WTC11 (cell line): Measurements from ENCODE around the gene RAP1GAP. TPM values are rescaled to one million over a fixed set of nuclear protein-coding genes. Genes with fewer than 3 reads are reported as not detected.
"Not testable (repeated sequence)": the region's sequence is repeated elsewhere in the genome, so short reads cannot be mapped to it uniquely, and the experiment has no call there.

Experiments
- ATAC-seq: fragments of 200-7000 bp; cut with Tn5 transposase; 2 replicates; pipeline ENCODE4 v1.10.0; 2021; ENCODE audit warnings: mild to moderate bottlenecking, moderate library complexity
- CTCF ChIA-PET: fragments of 300-600 bp; sonication (Branson Sonifier 250); formaldehyde crosslinking; loops from one replicate; lab custom pipeline; 2021; ENCODE audit warnings: antibody characterized with exemption; lab: Charles Lee
- POLR2A ChIA-PET: fragments of 350-600 bp; sonication (Branson Sonifier 250); formaldehyde crosslinking; loops from one replicate; lab custom pipeline; 2021; ENCODE audit warnings: antibody characterized with exemption; lab: Charles Lee
- DNase-seq: peaks from one replicate; pipeline ENCODE4 v3.0.0; 2021; ENCODE audit warnings: low spot score
- H3K27ac Mint-ChIP-seq: 2 replicates; pipeline ENCODE4 v1.8.0; 2021; ENCODE audit warnings: mixed read lengths
- H3K27me3 Mint-ChIP-seq: 2 replicates; pipeline ENCODE4 v1.8.0; 2021; ENCODE audit warnings: low read depth, mild to moderate bottlenecking, moderate library complexity, mixed read lengths
- H3K36me3 Mint-ChIP-seq: 2 replicates; pipeline ENCODE4 v1.8.0; 2021; ENCODE audit warnings: mixed read lengths
- H3K4me1 Mint-ChIP-seq: 2 replicates; pipeline ENCODE4 v1.8.0; 2022; ENCODE audit warnings: mixed read lengths
- H3K4me3 Mint-ChIP-seq: 2 replicates; pipeline ENCODE4 v1.8.0; 2021; ENCODE audit warnings: mild to moderate bottlenecking, moderate library complexity, mixed read lengths
- H3K9me3 Mint-ChIP-seq: 2 replicates; pipeline ENCODE4 v1.8.0; 2021; ENCODE audit warnings: mixed read lengths
- CREM ChIP-seq: sonication (generic); formaldehyde crosslinking; IDR thresholded peaks from 2 replicates; pipeline ENCODE4 v1.8.1; 2022; ENCODE audit warnings: mild to moderate bottlenecking, missing genetic modification reagents, moderate library complexity
- ESRRA ChIP-seq: sonication (generic); formaldehyde crosslinking; IDR thresholded peaks from 2 replicates; pipeline ENCODE4 v1.8.1; 2022; ENCODE audit warnings: mild to moderate bottlenecking, missing genetic modification reagents, borderline replicate concordance
- FOXJ3 ChIP-seq: sonication (generic); formaldehyde crosslinking; IDR thresholded peaks from 2 replicates; pipeline ENCODE4 v1.9.0; 2021; ENCODE audit warnings: missing genetic modification reagents, mild to moderate bottlenecking, borderline replicate concordance
- HMGA2 ChIP-seq: fragments of 250-450 bp; sonication (Bioruptor Pico); IDR thresholded peaks from 2 replicates; pipeline ENCODE4 v1.4.0; 2021; ENCODE audit warnings: mild to moderate bottlenecking, moderate library complexity
- JUN ChIP-seq: sonication (generic); formaldehyde crosslinking; IDR thresholded peaks from 2 replicates; pipeline ENCODE4 v1.8.0; 2023; ENCODE audit warnings: mild to moderate bottlenecking, missing genetic modification reagents
- MXD4 ChIP-seq: fragments of 250-450 bp; sonication (Bioruptor Pico); IDR thresholded peaks from 2 replicates; pipeline ENCODE4 v1.8.0; 2021; ENCODE audit warnings: mild to moderate bottlenecking, moderate library complexity, borderline replicate concordance
- NR3C1 ChIP-seq: sonication (generic); formaldehyde crosslinking; conservative IDR thresholded peaks from 2 replicates; pipeline ENCODE4 v1.8.1; 2023; ENCODE audit warnings: low read depth, mild to moderate bottlenecking, missing genetic modification reagents
- OVOL2 ChIP-seq: fragments of 250-450 bp; sonication (Bioruptor Pico); IDR thresholded peaks from 2 replicates; pipeline ENCODE4 v1.9.0; 2021; ENCODE audit warnings: mild to moderate bottlenecking, borderline replicate concordance
- PRRX2 ChIP-seq: fragments of 250-450 bp; sonication (Bioruptor Pico); IDR thresholded peaks from 2 replicates; pipeline ENCODE4 v1.8.0; 2021; ENCODE audit warnings: mild to moderate bottlenecking
- RORB ChIP-seq: fragments of 250-450 bp; sonication (Bioruptor Pico); IDR thresholded peaks from 2 replicates; pipeline ENCODE4 v1.9.0; 2021; ENCODE audit warnings: mild to moderate bottlenecking
- SMAD3 ChIP-seq: sonication (generic); formaldehyde crosslinking; IDR thresholded peaks from 2 replicates; pipeline ENCODE4 v1.8.0; 2022; ENCODE audit warnings: missing genetic modification reagents, mild to moderate bottlenecking, borderline replicate concordance
- STAT6 ChIP-seq: sonication (generic); formaldehyde crosslinking; conservative IDR thresholded peaks from 2 replicates; pipeline ENCODE4 v1.8.1; 2023; ENCODE audit warnings: mild to moderate bottlenecking, low read depth, missing genetic modification reagents, moderate library complexity
- TCF7 ChIP-seq: sonication (generic); formaldehyde crosslinking; IDR thresholded peaks from 2 replicates; pipeline ENCODE4 v1.8.0; 2022; ENCODE audit warnings: mild to moderate bottlenecking, low read depth, missing genetic modification reagents, moderate library complexity
- TEAD4 ChIP-seq: sonication (generic); formaldehyde crosslinking; IDR thresholded peaks from 2 replicates; pipeline ENCODE4 v1.8.0; 2022; ENCODE audit warnings: mild to moderate bottlenecking, missing genetic modification reagents
- total RNA-seq: library from RNA; stranded (reverse); gene quantifications from 3 replicates; pipeline ENCODE4 v1.2.3, GENCODE V29; 2021
- TF ChIP-seq, protein P1 (sequence below): sonication (generic); formaldehyde crosslinking; IDR thresholded peaks from 2 replicates; pipeline ENCODE4 v1.8.0; 2022; ENCODE audit warnings: mild to moderate bottlenecking, missing genetic modification reagents
- TF ChIP-seq, protein P2 (sequence below): sonication (generic); formaldehyde crosslinking; IDR thresholded peaks from 2 replicates; pipeline ENCODE4 v1.8.0; 2023; ENCODE audit warnings: missing genetic modification reagents
- TF ChIP-seq, protein P3 (sequence below): sonication (generic); formaldehyde crosslinking; IDR thresholded peaks from 2 replicates; pipeline ENCODE4 v1.8.0; 2023; ENCODE audit warnings: mild to moderate bottlenecking, missing genetic modification reagents
- TF ChIP-seq, protein P4 (sequence below): sonication (generic); formaldehyde crosslinking; IDR thresholded peaks from 2 replicates; pipeline ENCODE4 v1.8.1; 2023; ENCODE audit warnings: mild to moderate bottlenecking, missing genetic modification reagents, moderate library complexity

The RAP1GAP gene
- total RNA-seq, 1 experiment from 2014 or later: 7.6 TPM

GRCh38 chr1:21633141-21633755, 35.9 kb downstream of the RAP1GAP start:
- CTCF ChIA-PET: no interaction called here
- TF ChIP-seq HMGA2 (no peak), NR3C1 (CRISPR knock-in tag) (no peak), STAT6 (CRISPR knock-in tag) (no peak), TCF7 (CRISPR knock-in tag) (no peak), OVOL2 (CRISPR knock-in tag) (no peak), JUN (CRISPR knock-in tag) (no peak), SMAD3 (CRISPR knock-in tag) (no peak), TEAD4 (CRISPR knock-in tag) (no peak), CREM (CRISPR knock-in tag) (no peak), ESRRA (CRISPR knock-in tag) (no peak), FOXJ3 (CRISPR knock-in tag) (no peak), PRRX2 (CRISPR knock-in tag) (no peak)
- TF ChIP-seq, protein P1, sequence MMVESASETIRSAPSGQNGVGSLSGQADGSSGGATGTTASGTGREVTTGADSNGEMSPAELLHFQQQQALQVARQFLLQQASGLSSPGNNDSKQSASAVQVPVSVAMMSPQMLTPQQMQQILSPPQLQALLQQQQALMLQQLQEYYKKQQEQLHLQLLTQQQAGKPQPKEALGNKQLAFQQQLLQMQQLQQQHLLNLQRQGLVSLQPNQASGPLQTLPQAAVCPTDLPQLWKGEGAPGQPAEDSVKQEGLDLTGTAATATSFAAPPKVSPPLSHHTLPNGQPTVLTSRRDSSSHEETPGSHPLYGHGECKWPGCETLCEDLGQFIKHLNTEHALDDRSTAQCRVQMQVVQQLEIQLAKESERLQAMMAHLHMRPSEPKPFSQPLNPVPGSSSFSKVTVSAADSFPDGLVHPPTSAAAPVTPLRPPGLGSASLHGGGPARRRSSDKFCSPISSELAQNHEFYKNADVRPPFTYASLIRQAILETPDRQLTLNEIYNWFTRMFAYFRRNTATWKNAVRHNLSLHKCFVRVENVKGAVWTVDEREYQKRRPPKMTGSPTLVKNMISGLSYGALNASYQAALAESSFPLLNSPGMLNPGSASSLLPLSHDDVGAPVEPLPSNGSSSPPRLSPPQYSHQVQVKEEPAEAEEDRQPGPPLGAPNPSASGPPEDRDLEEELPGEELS (CRISPR knock-in tag): no peak
- TF ChIP-seq, protein P2, sequence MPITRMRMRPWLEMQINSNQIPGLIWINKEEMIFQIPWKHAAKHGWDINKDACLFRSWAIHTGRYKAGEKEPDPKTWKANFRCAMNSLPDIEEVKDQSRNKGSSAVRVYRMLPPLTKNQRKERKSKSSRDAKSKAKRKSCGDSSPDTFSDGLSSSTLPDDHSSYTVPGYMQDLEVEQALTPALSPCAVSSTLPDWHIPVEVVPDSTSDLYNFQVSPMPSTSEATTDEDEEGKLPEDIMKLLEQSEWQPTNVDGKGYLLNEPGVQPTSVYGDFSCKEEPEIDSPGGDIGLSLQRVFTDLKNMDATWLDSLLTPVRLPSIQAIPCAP: no peak
- TF ChIP-seq, protein P3, sequence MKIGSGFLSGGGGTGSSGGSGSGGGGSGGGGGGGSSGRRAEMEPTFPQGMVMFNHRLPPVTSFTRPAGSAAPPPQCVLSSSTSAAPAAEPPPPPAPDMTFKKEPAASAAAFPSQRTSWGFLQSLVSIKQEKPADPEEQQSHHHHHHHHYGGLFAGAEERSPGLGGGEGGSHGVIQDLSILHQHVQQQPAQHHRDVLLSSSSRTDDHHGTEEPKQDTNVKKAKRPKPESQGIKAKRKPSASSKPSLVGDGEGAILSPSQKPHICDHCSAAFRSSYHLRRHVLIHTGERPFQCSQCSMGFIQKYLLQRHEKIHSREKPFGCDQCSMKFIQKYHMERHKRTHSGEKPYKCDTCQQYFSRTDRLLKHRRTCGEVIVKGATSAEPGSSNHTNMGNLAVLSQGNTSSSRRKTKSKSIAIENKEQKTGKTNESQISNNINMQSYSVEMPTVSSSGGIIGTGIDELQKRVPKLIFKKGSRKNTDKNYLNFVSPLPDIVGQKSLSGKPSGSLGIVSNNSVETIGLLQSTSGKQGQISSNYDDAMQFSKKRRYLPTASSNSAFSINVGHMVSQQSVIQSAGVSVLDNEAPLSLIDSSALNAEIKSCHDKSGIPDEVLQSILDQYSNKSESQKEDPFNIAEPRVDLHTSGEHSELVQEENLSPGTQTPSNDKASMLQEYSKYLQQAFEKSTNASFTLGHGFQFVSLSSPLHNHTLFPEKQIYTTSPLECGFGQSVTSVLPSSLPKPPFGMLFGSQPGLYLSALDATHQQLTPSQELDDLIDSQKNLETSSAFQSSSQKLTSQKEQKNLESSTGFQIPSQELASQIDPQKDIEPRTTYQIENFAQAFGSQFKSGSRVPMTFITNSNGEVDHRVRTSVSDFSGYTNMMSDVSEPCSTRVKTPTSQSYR: no peak
- TF ChIP-seq, all 79 proteins: peak for 0
- Mint-ChIP-seq H3K4me1 (peaks cover 30% of the 10 kb centered on the region), H3K36me3 (no peaks in the 10 kb centered on the region), H3K4me3 (no peak overlapping the region), H3K9me3 (no peaks in the 10 kb centered on the region), H3K27me3 (no peaks in the 10 kb centered on the region), H3K27ac (no peak overlapping the region)
- no peak for ATAC-seq
- DNase-seq: no peak
- POLR2A ChIA-PET: no interaction called here

- H3K27me3 Mint-ChIP-seq: no peaks in the 10 kb centered on the region
- peaks cover 30% of the 10 kb centered on the region for H3K4me1 Mint-ChIP-seq
- H3K9me3 Mint-ChIP-seq: no peaks in the 10 kb centered on the region
- TF ChIP-seq MXD4 (no peak), CREM (CRISPR knock-in tag) (no peak), RORB (CRISPR knock-in tag) (no peak)
- TF ChIP-seq, protein P4, sequence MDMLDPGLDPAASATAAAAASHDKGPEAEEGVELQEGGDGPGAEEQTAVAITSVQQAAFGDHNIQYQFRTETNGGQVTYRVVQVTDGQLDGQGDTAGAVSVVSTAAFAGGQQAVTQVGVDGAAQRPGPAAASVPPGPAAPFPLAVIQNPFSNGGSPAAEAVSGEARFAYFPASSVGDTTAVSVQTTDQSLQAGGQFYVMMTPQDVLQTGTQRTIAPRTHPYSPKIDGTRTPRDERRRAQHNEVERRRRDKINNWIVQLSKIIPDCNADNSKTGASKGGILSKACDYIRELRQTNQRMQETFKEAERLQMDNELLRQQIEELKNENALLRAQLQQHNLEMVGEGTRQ (CRISPR knock-in tag): no peak
- H3K4me3 Mint-ChIP-seq: no peak overlapping the region
- H3K27ac Mint-ChIP-seq: no peak overlapping the region
- ChIA-PET CTCF (interaction anchor here (0.7 to 2.0 kb wide), 3 partner anchors 20 to 26 kb away, joined by 3 to 7 read pairs (median 4); no protein-coding TSS in a partner anchor), POLR2A (no interaction called here)
- ATAC-seq: no peak
- DNase-seq: no peak
- H3K36me3 Mint-ChIP-seq: no peaks in the 10 kb centered on the region
Measured at GRCh38 chr1:21631944-21632887, 36.9 kb downstream of the RAP1GAP start.

DNA sequence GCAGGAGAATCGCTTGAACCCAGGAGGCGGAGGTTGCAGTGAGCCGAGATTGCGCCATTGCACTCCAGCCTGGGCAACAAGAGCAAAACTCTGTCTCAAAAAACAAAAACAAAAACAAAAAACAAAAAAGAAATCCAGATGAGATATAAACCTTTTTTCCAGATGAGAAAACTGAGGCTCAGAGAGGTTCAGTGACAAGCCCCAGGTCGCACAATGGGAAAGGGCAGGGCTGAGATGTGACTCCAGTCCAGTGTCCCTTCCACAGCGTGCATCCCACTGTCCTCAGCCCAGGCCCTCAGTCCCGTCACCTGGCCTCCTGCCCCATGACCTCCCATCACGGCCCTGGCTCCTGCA, 37.6 kb downstream of the RAP1GAP start:
- ATAC-seq, DNase-seq, H3K4me3 Mint-ChIP-seq, H3K27ac Mint-ChIP-seq, H3K9me3 Mint-ChIP-seq, POLR2A ChIA-PET, H3K36me3 Mint-ChIP-seq, H3K27me3 Mint-ChIP-seq: not testable (repeated sequence)
- CTCF ChIA-PET: interaction anchor here (0.7 to 2.0 kb wide), 3 partner anchors 21 to 27 kb away, joined by 3 to 7 read pairs (median 4); no protein-coding TSS in a partner anchor
- peaks cover 30% of the 10 kb centered on the region for H3K4me1 Mint-ChIP-seq
